Mesenchymal stem cell (in vitro differentiated cells and primary cell): ENCODE data around the gene TERT.
A peak's percentile ranks its signal among the peaks of the same experiment; 100 is the strongest.

Source experiments
- DNase-seq: peaks from one replicate; pipeline ENCODE4 v3.0.0-alpha.2; 2013
- H2AFZ ChIP-seq: one replicate; pipeline ENCODE4 v1.6.1; 2013; ENCODE audit warnings: low read depth, mild to moderate bottlenecking, control low read depth, inconsistent platforms, low read length, moderate library complexity
- H2AK5ac ChIP-seq: 2 replicates; pipeline ENCODE4 v1.6.1; 2013; ENCODE audit warnings: low read length, moderate library complexity, mild to moderate bottlenecking, inconsistent platforms; ENCODE audit not compliant: severe bottlenecking
- H2BK120ac ChIP-seq: one replicate; pipeline ENCODE4 v1.6.1; 2013; ENCODE audit warnings: low read depth, mild to moderate bottlenecking, inconsistent platforms, low read length, moderate library complexity
- H2BK12ac ChIP-seq, 2 experiments: one replicate each; pipeline ENCODE4 v1.6.1; 2013; ENCODE audit warnings: inconsistent platforms in 2 of 2, low read length in 2 of 2, mild to moderate bottlenecking in 2 of 2, moderate library complexity in 2 of 2, control low read depth in 1 of 2
- H2BK15ac ChIP-seq: one replicate; pipeline ENCODE4 v1.6.1; 2013; ENCODE audit warnings: mild to moderate bottlenecking, low read depth, inconsistent platforms; ENCODE audit not compliant: poor library complexity, severe bottlenecking
- H2BK5ac ChIP-seq: 2 replicates; pipeline ENCODE4 v1.6.1; 2013; ENCODE audit warnings: low read depth, mild to moderate bottlenecking, low read length, control low read depth, inconsistent platforms; ENCODE audit not compliant: poor library complexity, severe bottlenecking
- H3K14ac ChIP-seq, 2 experiments: one replicate each; pipeline ENCODE4 v1.6.1; 2013; ENCODE audit warnings: inconsistent platforms in 2 of 2, low read length in 2 of 2, control low read depth in 1 of 2, mild to moderate bottlenecking in 1 of 2, moderate library complexity in 1 of 2
- H3K18ac ChIP-seq, 2 experiments: one replicate each; pipeline ENCODE4 v1.6.1; 2013; ENCODE audit warnings: inconsistent platforms in 2 of 2, low read length in 2 of 2, control low read depth in 1 of 2, low read depth in 1 of 2, mild to moderate bottlenecking in 1 of 2
- H3K23ac ChIP-seq, 2 experiments: one replicate each; pipeline ENCODE4 v1.6.1; 2013; ENCODE audit warnings: inconsistent platforms in 2 of 2, low read length in 2 of 2, mild to moderate bottlenecking in 2 of 2, moderate library complexity in 2 of 2, control low read depth in 1 of 2
- H3K27ac ChIP-seq: 2 replicates; pipeline ENCODE4 v1.5.1; 2013; ENCODE audit warnings: mild to moderate bottlenecking, moderate library complexity, low read length, control low read depth, inconsistent platforms; ENCODE audit not compliant: poor library complexity, severe bottlenecking
- H3K27me3 ChIP-seq, 2 experiments: 2 replicates each; pipeline versions ENCODE4 v1.6.1 to v1.7.0; 2013; ENCODE audit warnings: low read length in 2 of 2, mild to moderate bottlenecking in 2 of 2, moderate library complexity in 2 of 2, control low read depth in 1 of 2, inconsistent platforms in 1 of 2; ENCODE audit not compliant: control insufficient read depth in 1 of 2, insufficient read depth in 1 of 2
- H3K36me3 ChIP-seq, 2 experiments: 2 replicates each; pipeline versions ENCODE4 v1.6.1 to v1.7.0; 2013; ENCODE audit warnings: low read length in 2 of 2, control low read depth in 1 of 2, inconsistent platforms in 1 of 2, low read depth in 1 of 2, mild to moderate bottlenecking in 1 of 2; ENCODE audit not compliant: insufficient read depth in 2 of 2, control insufficient read depth in 1 of 2
- H3K4ac ChIP-seq, 2 experiments: one replicate each; pipeline ENCODE4 v1.6.1; 2013; ENCODE audit warnings: inconsistent platforms in 2 of 2, low read length in 2 of 2, mild to moderate bottlenecking in 2 of 2, moderate library complexity in 2 of 2, control low read depth in 1 of 2, low read depth in 1 of 2
- H3K4me1 ChIP-seq: 2 replicates; pipeline ENCODE4 v1.6.1; 2013; ENCODE audit warnings: low read depth, low read length, control low read depth; ENCODE audit not compliant: control insufficient read depth, insufficient read depth
- H3K4me2 ChIP-seq: 2 replicates; pipeline ENCODE4 v1.6.1; 2013; ENCODE audit warnings: low read length, mild to moderate bottlenecking, inconsistent platforms; ENCODE audit not compliant: poor library complexity, severe bottlenecking
- H3K4me3 ChIP-seq, 2 experiments: 2 replicates each; pipeline versions ENCODE4 v1.5.1 to v1.7.0; 2013; ENCODE audit warnings: low read length in 2 of 2, mild to moderate bottlenecking in 2 of 2, control low read depth in 1 of 2, low read depth in 1 of 2; ENCODE audit not compliant: insufficient read depth in 1 of 2
- H3K79me1 ChIP-seq: replicated peaks from 2 replicates; pipeline ENCODE4 v1.6.1; 2013; ENCODE audit warnings: mild to moderate bottlenecking, control low read depth, low read length, inconsistent platforms; ENCODE audit not compliant: poor library complexity, severe bottlenecking
- H3K9ac ChIP-seq: 2 replicates; pipeline ENCODE4 v1.7.0; 2013; ENCODE audit warnings: mild to moderate bottlenecking, low read length, moderate library complexity
- H3K9me3 ChIP-seq: 2 replicates; pipeline ENCODE4 v1.7.0; 2013; ENCODE audit warnings: mild to moderate bottlenecking, low read length; ENCODE audit not compliant: control insufficient read depth
- H4K8ac ChIP-seq: one replicate; pipeline ENCODE4 v1.6.1; 2013; ENCODE audit warnings: inconsistent platforms, mild to moderate bottlenecking, low read length, moderate library complexity
- H4K91ac ChIP-seq: one replicate; pipeline ENCODE4 v1.6.1; 2013; ENCODE audit warnings: mild to moderate bottlenecking, low read length, inconsistent platforms
- WGBS: methylation state at CpG from one replicate; pipeline ENCODE4 v1.1.7; 2013; ENCODE audit warnings: mixed read lengths; 5-methylcytosine and 5-hydroxymethylcytosine counted together

TERT gene

GRCh38 chr5:1211701-1212100, 83.2 kb downstream of the TERT start:
- H2BK120ac ChIP-seq = no peak overlapping the region
- H2BK15ac ChIP-seq = no peak overlapping the region
- no peaks in the 10 kb centered on the region for H3K79me1 ChIP-seq
- H3K36me3 ChIP-seq = no peaks in the 10 kb centered on the region
- no peak overlapping the region for H2BK12ac ChIP-seq
- DNase-seq = no peak
- H3K4me3 ChIP-seq = peak overlapping the region in 1 of 2 experiments; percentile 21
- H3K4me2 ChIP-seq = no peak overlapping the region
- H4K91ac ChIP-seq = no peak overlapping the region
- no peak overlapping the region for H3K23ac ChIP-seq
- no peak overlapping the region for H3K4ac ChIP-seq
- H3K27me3 ChIP-seq = peaks cover 3 to 30% of the 10 kb centered on the region in 2 experiments
- no peak overlapping the region for H3K9ac ChIP-seq
- peaks cover 8% of the 10 kb centered on the region for H3K9me3 ChIP-seq
- no peak overlapping the region for H3K18ac ChIP-seq
- no peak overlapping the region for H2AK5ac ChIP-seq
- no peak overlapping the region for H4K8ac ChIP-seq
- no peak overlapping the region for H2BK5ac ChIP-seq
- H3K4me1 ChIP-seq = peaks cover 5% of the 10 kb centered on the region
- 89% methylated on average over 9 of the region's 9 CpGs for WGBS
- no peak overlapping the region for H2AFZ ChIP-seq
- H3K14ac ChIP-seq = no peak overlapping the region
- no peak overlapping the region for H3K27ac ChIP-seq

- peaks cover 4 to 38% of the 10 kb centered on the region in 2 experiments for H3K27me3 ChIP-seq
- no peak overlapping the region for H3K27ac ChIP-seq
- peaks cover 7% of the 10 kb centered on the region for H3K9me3 ChIP-seq
- no peak overlapping the region for H3K9ac ChIP-seq
- H3K18ac ChIP-seq = no peak overlapping the region
- H3K4me2 ChIP-seq = no peak overlapping the region
- H3K4me1 ChIP-seq = peaks cover 5% of the 10 kb centered on the region
- H3K23ac ChIP-seq = no peak overlapping the region
- H3K14ac ChIP-seq = no peak overlapping the region
- WGBS = 83% methylated on average over 21 of the region's 21 CpGs
- H3K4me3 ChIP-seq = no peak overlapping the region
- H2BK120ac ChIP-seq = no peak overlapping the region
- H2BK5ac ChIP-seq = no peak overlapping the region
- no peak overlapping the region for H2BK15ac ChIP-seq
- no peak overlapping the region for H3K4ac ChIP-seq
- H2AFZ ChIP-seq = no peak overlapping the region
- no peak overlapping the region for H2AK5ac ChIP-seq
- H4K8ac ChIP-seq = no peak overlapping the region
- no peaks in the 10 kb centered on the region for H3K36me3 ChIP-seq
- no peak overlapping the region for H4K91ac ChIP-seq
- no peaks in the 10 kb centered on the region for H3K79me1 ChIP-seq
- H2BK12ac ChIP-seq = no peak overlapping the region
- DNase-seq = no peak
These were observed 84.0 kb downstream of the TERT start for GRCh38 chr5:1210832-1211251.

- Histone ChIP-seq H3K79me1 (no peaks in the 10 kb centered on the region), H3K23ac (no peak overlapping the region), H3K14ac (no peak overlapping the region), H3K27me3 (peaks cover 9 to 45% of the 10 kb centered on the region in 2 experiments), H3K27ac (no peak overlapping the region), H3K4ac (no peak overlapping the region), H2AFZ (no peak overlapping the region), H3K4me1 (peaks cover 5% of the 10 kb centered on the region), H2BK12ac (no peak overlapping the region), H4K8ac (no peak overlapping the region), H2BK5ac (no peak overlapping the region), H3K9ac (no peak overlapping the region), H4K91ac (no peak overlapping the region), H3K36me3 (no peaks in the 10 kb centered on the region), H3K18ac (no peak overlapping the region), H3K4me3 (no peak overlapping the region), H3K9me3 (no peaks in the 10 kb centered on the region), H2AK5ac (no peak overlapping the region), H2BK120ac (no peak overlapping the region), H2BK15ac (no peak overlapping the region), H3K4me2 (no peak overlapping the region)
- whole genome bisulfite sequencing = 87% methylated on average over 21 of the region's 21 CpGs
- DNase-seq = no peak
These were observed 84.7 kb downstream of the TERT start for GRCh38 chr5:1209896-1210776.

- H3K9ac ChIP-seq = no peak overlapping the region
- no peak overlapping the region for H4K8ac ChIP-seq
- H2BK15ac ChIP-seq = no peak overlapping the region
- H3K9me3 ChIP-seq = no peaks in the 10 kb centered on the region
- H3K4me3 ChIP-seq = no peak overlapping the region
- DNase-seq = no peak
- no peak overlapping the region for H2AFZ ChIP-seq
- H2BK5ac ChIP-seq = no peak overlapping the region
- no peak overlapping the region for H3K27ac ChIP-seq
- H2BK120ac ChIP-seq = no peak overlapping the region
- no peak overlapping the region for H4K91ac ChIP-seq
- no peak overlapping the region for H3K18ac ChIP-seq
- no peak overlapping the region for H2AK5ac ChIP-seq
- H2BK12ac ChIP-seq = no peak overlapping the region
- no peaks in the 10 kb centered on the region for H3K36me3 ChIP-seq
- H3K79me1 ChIP-seq = no peaks in the 10 kb centered on the region
- peaks cover 12 to 52% of the 10 kb centered on the region in 2 experiments for H3K27me3 ChIP-seq
- H3K23ac ChIP-seq = no peak overlapping the region
- no peak overlapping the region for H3K14ac ChIP-seq
- H3K4me2 ChIP-seq = no peak overlapping the region
- 79% methylated on average over 2 of the region's 2 CpGs for WGBS
- peaks cover 5% of the 10 kb centered on the region for H3K4me1 ChIP-seq
- no peak overlapping the region for H3K4ac ChIP-seq
These were observed 85.4 kb downstream of the TERT start for GRCh38 chr5:1209489-1209852.
